Panc1 (cell line): ENCODE results near the gene CFAP299. TPM values are rescaled to one million over a fixed set of nuclear protein-coding genes. Genes with fewer than 3 reads are reported as not detected.

ENCODE experiments used
- ATAC-seq: fragments of 200-7000 bp; cut with Tn5 transposase; 2 replicates; pipeline ENCODE4 v1.9.1; 2020; ENCODE audit warnings: mild to moderate bottlenecking, moderate library complexity
- BruUV-seq: library from RNA; stranded (reverse); fragments of 400-500 nt; replicated peaks from 2 replicates; lab custom pipeline; 2021; lab: Mats Ljungman, UMichigan
- CTCF ChIA-PET: fragments of 300-600 bp; sonication (Branson Sonifier 250); formaldehyde crosslinking; loops from one replicate; lab custom pipeline; 2022; ENCODE audit warnings: antibody characterized with exemption; lab: Charles Lee
- POLR2A ChIA-PET: fragments of 300-600 bp; sonication (Branson Sonifier 250); formaldehyde crosslinking; loops from one replicate; lab custom pipeline; 2022; ENCODE audit warnings: antibody characterized with exemption; lab: Charles Lee
- DNase-seq: peaks from one replicate; pipeline ENCODE4 v3.0.0-alpha.2; 2010; ENCODE audit warnings: low read depth, low spot score
- H3K27ac ChIP-seq: 2 replicates; pipeline ENCODE4 v1.5.1; 2011; ENCODE audit warnings: mild to moderate bottlenecking, low read length, inconsistent platforms
- H3K27me3 ChIP-seq: fragments of 200-500 bp; sonication (Bioruptor generic); 2 replicates; pipeline ENCODE4 v1.6.0; 2014; ENCODE audit warnings: low read length, inconsistent platforms; ENCODE audit not compliant: control insufficient read depth, insufficient read depth
- H3K36me3 ChIP-seq: fragments of 200-500 bp; sonication (Bioruptor generic); 2 replicates; pipeline ENCODE4 v1.5.1; 2014; ENCODE audit warnings: inconsistent platforms, mild to moderate bottlenecking, low read length, moderate library complexity; ENCODE audit not compliant: control insufficient read depth, insufficient read depth
- H3K4me1 ChIP-seq: 2 replicates; pipeline ENCODE4 v1.5.1; 2011; ENCODE audit warnings: inconsistent platforms, mild to moderate bottlenecking, low read length, moderate library complexity; ENCODE audit not compliant: control insufficient read depth, insufficient read depth
- H3K4me3 ChIP-seq, 2 experiments: 2 replicates each; pipeline ENCODE4 v1.5.1; 2011 to 2012; ENCODE audit warnings: low read depth in 2 of 2, low read length in 2 of 2, mild to moderate bottlenecking in 2 of 2, inconsistent platforms in 1 of 2, moderate library complexity in 1 of 2
- H3K9me3 ChIP-seq: fragments of 200-500 bp; sonication (Bioruptor generic); 2 replicates; pipeline ENCODE4 v1.5.1; 2014; ENCODE audit warnings: low read depth, mild to moderate bottlenecking, inconsistent platforms, low read length, moderate library complexity; ENCODE audit not compliant: control insufficient read depth, insufficient read depth
- CTCF ChIP-seq: fragments of 450-650 bp; IDR thresholded peaks from 2 replicates; pipeline ENCODE4 v1.5.1; 2017; ENCODE audit warnings: mild to moderate bottlenecking
- POLR2AphosphoS5 ChIP-seq: IDR thresholded peaks from 2 replicates; pipeline ENCODE4 v1.6.1; 2012; ENCODE audit warnings: mild to moderate bottlenecking, low read depth, low read length, moderate library complexity
- REST ChIP-seq, 2 experiments: IDR thresholded peaks; 2 replicates each; pipeline ENCODE4 v1.6.1; 2011 to 2012; ENCODE audit warnings: low read depth in 2 of 2, control low read depth in 1 of 2, low read length in 1 of 2, mild to moderate bottlenecking in 1 of 2, moderate library complexity in 1 of 2; ENCODE audit not compliant: insufficient read depth in 1 of 2
- SIN3A ChIP-seq: IDR thresholded peaks from 2 replicates; pipeline ENCODE4 v1.6.1; 2012; ENCODE audit warnings: low read depth, mild to moderate bottlenecking, low read length, moderate library complexity, borderline replicate concordance; ENCODE audit not compliant: insufficient read depth
- TCF7L2 ChIP-seq: IDR thresholded peaks from 2 replicates; pipeline ENCODE4 v1.6.1; 2011; ENCODE audit warnings: mild to moderate bottlenecking, low read depth, low read length, inconsistent platforms
- in situ Hi-C: cut with HindIII; loops from 2 replicates; pipeline ENCODE4 v1.10.0; 2016; ENCODE audit warnings: low sequenced_read_pairs, low pct_unique_long_range_greater_than_20kb
- intact Hi-C: fragments of 100-400 bp; cut with micrococcal nuclease; formaldehyde crosslinking; loops from one replicate; pipeline ENCODE4 v1.10.0; 2022; ENCODE audit not compliant: unreplicated experiment
- total RNA-seq: library from RNA; stranded (reverse); gene quantifications from one replicate; pipeline ENCODE4 v1.2.1, GENCODE V29; 2021; ENCODE audit not compliant: unreplicated experiment

CFAP299 gene
- total RNA-seq, 1 experiment from 2014 or later = not detected

DNA sequence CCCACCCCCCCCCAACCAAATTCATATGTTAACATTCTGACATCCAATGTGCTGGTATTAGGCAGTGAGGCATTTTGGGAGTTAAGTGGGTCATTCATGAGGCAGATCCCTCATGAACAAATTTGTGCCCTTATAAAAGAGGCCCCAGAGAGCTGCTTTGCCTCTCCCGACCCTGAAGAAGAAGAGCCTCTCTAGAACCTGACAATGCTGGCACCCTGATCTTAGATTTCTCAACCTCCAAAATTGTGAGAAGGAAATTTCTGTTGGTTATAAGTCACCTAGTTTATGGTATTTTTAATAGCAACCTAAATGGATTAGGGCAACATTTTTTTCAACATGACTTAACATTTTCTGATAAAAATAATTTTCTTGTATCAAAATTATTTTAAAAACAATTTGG lies 296.3 kb downstream of the CFAP299 start:
- BruUV-seq = no TSS peak
- TF ChIP-seq TCF7L2 (no peak), SIN3A (no peak), REST (IDR thresholded peaks at IDR 0.05; ENCODE audit: insufficient read depth in 1 of 2, low read depth in 2 of 2, low read length in 1 of 2) (no peak), POLR2AphosphoS5 (no peak), CTCF (no peak)
- no peaks in the 10 kb centered on the region for H3K4me1 ChIP-seq
- H3K27ac ChIP-seq = no peak overlapping the region
- DNase-seq = no peak
- in situ Hi-C loops (no loop called here), intact Hi-C loops (no loop called here)
- H3K27me3 ChIP-seq = no peaks in the 10 kb centered on the region
- POLR2A ChIA-PET = no interaction called here
- no peaks in the 10 kb centered on the region for H3K9me3 ChIP-seq
- H3K4me3 ChIP-seq = no peak overlapping the region
- CTCF ChIA-PET = no interaction called here
- H3K36me3 ChIP-seq = no peaks in the 10 kb centered on the region
- ATAC-seq = no peak

DNA sequence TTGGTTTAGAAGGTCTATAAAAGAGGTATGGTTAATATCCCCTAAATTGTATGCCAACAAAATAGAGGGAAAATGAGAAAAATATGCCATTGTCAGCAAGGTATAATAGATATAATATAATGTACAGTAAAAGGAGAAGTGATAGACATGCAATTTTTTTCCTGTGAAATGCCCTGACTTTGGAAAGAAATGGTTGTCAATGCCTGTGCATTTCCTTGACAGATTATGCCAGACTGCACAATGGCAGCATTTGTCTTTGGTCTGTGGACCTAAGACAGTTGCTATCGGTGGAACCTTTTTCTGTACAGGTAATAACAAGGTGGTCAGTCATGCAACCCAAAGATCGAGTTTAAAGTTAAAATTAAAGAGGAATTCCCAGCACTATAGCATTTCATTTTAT lies 301.7 kb downstream of the CFAP299 start:
- POLR2A ChIA-PET = no interaction called here

More for the DNA sequence above, 301.7 kb downstream of the CFAP299 start:
- no peak overlapping the region for H3K4me3 ChIP-seq
- BruUV-seq = no TSS peak
- H3K4me1 ChIP-seq = no peaks in the 10 kb centered on the region
- no peaks in the 10 kb centered on the region for H3K9me3 ChIP-seq
- H3K27ac ChIP-seq = no peak overlapping the region
- TF ChIP-seq CTCF (no peak), TCF7L2 (no peak), SIN3A (no peak), POLR2AphosphoS5 (no peak), REST (IDR thresholded peaks at IDR 0.05; ENCODE audit: insufficient read depth in 1 of 2, low read depth in 2 of 2, low read length in 1 of 2) (no peak)
- in situ Hi-C loops (no loop called here), intact Hi-C loops (no loop called here)
- no peaks in the 10 kb centered on the region for H3K27me3 ChIP-seq
- DNase-seq = no peak
- ATAC-seq = no peak
- CTCF ChIA-PET = no interaction called here
- no peaks in the 10 kb centered on the region for H3K36me3 ChIP-seq
